ENCODE results near the gene COBLL1.

Gene COBLL1

DNA sequence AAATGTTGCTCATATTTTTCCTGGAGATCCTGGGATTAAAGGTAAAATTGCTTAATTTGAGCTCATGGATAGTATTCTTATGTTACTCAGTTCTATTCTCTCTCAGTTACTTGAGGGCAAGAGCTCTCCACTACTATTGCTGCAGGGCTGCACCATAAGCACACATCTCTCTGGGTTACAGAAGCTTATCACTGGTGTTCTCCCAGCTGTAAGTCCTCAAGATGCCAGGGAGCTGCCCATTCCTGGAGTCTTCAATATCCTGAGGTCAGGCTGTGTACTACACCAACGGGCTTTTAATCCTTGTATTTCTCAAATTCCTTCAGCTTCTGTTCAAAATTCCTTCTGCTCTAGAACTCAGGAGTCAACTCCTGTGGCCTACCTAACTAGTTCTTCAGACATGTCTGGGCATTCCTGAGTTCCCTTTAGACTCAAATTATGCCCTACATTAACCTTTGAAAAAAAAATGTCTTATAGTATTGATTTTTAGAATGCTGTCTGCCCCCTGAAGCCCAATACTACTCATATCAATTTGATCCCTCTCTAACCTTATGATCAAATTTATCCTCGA lies 17.7 kb upstream of the COBLL1 start:
- DNase-seq (ENCODE audit: low read depth, low spot score), result no peak
- in situ Hi-C loops (cut with HindIII; ENCODE audit: low sequenced_read_pairs), result no loop called here
- TF ChIP-seq, protein P1, sequence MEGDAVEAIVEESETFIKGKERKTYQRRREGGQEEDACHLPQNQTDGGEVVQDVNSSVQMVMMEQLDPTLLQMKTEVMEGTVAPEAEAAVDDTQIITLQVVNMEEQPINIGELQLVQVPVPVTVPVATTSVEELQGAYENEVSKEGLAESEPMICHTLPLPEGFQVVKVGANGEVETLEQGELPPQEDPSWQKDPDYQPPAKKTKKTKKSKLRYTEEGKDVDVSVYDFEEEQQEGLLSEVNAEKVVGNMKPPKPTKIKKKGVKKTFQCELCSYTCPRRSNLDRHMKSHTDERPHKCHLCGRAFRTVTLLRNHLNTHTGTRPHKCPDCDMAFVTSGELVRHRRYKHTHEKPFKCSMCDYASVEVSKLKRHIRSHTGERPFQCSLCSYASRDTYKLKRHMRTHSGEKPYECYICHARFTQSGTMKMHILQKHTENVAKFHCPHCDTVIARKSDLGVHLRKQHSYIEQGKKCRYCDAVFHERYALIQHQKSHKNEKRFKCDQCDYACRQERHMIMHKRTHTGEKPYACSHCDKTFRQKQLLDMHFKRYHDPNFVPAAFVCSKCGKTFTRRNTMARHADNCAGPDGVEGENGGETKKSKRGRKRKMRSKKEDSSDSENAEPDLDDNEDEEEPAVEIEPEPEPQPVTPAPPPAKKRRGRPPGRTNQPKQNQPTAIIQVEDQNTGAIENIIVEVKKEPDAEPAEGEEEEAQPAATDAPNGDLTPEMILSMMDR (IDR thresholded peaks at IDR 0.05; ENCODE audit: low read depth, low read length), result no peak
- H3K4me3 ChIP-seq (ENCODE audit: low read depth, low read length), result no peak overlapping the region

DNA sequence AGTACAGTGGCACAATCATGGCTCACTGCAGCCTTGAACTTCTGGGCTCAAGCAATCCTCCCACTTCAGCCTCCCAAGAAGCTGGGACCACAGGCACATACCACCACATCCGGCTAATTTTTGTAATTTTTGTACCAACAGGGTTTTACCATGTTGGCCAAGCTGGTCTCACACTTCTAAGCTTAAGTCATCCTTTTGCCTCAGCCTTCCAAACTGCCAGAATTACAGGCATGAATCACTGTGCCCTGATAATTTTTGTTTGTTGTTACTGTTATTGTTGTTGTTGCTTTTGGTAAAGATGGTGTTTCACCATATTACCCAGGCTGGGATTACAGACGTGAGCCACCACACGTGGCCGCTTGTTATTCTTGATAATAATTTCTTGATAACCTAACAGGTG lies 10.5 kb upstream of the COBLL1 start:
- DNase-seq (ENCODE audit: low read depth, low spot score), result no peak
- in situ Hi-C loops (cut with HindIII; ENCODE audit: low sequenced_read_pairs), result no loop called here
- no peak overlapping the region for H3K4me3 ChIP-seq (ENCODE audit: low read depth, low read length)
- TF ChIP-seq, protein P1 (IDR thresholded peaks at IDR 0.05; ENCODE audit: low read depth, low read length), result no peak

DNA sequence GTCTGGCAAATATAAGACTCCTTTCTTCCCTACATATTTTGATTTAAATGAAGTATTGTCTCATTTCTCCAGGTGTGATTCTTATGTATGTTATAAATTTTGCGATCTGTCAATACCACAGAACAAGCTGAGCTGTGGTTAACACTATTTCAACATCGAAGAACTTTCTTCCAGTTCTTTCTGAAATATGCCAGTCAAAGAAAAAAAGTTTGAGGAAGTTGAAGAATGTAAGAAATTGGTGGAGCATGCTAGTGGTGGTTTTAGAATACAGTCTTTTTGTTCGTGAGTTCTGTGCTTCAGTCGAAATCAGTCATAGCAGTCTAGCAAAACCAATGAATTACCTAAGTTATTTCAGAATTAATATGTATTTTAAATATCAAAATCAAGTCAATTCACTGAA lies 8.6 kb upstream of the COBLL1 start:
- no peak for DNase-seq (ENCODE audit: low read depth, low spot score)
- in situ Hi-C loops (cut with HindIII; ENCODE audit: low sequenced_read_pairs), result no loop called here
- no peak overlapping the region for H3K4me3 ChIP-seq (ENCODE audit: low read depth, low read length)
- TF ChIP-seq, protein P1 (IDR thresholded peaks at IDR 0.05; ENCODE audit: low read depth, low read length), result no peak

DNA sequence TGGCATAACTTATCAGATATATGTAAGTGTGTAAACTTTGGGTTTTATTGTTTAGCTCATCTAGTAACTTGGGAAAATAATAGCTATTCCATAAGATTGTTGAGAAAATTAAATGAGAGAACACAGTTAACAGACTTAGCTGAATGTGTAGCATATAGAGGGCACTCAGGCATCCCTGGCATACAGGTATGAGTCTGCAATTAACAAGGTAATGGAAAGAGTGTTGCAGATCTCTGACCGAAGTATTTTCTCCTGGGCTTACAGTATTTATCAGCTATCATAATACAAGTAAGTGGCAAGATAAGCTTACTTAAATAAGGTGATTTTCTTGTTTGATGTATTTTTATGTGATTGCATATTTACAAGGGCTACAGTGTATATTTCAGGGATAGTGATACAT lies 7.9 kb upstream of the COBLL1 start:
- TF ChIP-seq, protein P1 (IDR thresholded peaks at IDR 0.05; ENCODE audit: low read depth, low read length), result no peak
- no peak for DNase-seq (ENCODE audit: low read depth, low spot score)
- in situ Hi-C loops (cut with HindIII; ENCODE audit: low sequenced_read_pairs), result no loop called here

DNA sequence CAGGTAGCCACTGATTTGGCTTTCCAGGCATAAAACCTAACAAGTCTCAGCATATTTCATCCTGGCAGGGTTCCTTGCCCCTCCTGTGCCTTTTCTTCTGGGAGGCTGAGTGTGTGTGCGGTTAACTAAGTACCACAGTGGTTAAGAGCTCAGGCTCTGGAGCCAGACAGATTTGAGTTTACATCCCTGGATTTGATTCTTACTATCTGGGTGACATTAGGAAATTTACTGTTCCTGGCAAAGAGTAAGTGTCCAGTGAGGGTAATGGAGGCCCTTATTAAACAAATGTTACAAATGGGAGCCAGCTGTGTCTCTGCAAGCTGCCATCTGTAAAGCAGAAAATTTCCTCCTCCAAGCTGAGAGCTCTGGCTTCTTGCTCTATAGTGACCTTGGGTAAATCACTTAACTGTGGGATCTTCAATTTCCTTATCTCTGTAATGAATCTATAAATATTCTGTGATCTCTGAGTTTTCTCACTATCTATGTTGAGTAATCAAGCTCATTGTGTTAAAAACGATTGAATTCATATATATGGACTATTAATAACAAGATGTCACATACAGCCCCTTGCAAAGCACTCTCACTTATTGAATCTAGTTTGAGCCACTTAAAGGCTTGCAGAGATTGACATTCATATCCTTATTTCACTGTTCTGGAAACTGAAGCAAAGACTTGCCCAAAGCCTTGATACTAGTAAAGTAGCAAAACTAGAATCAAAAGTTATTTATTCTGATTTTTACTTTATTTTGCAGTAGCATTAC lies 6.5 kb upstream of the COBLL1 start:
- TF ChIP-seq, protein P1 (IDR thresholded peaks at IDR 0.05; ENCODE audit: low read depth, low read length), result no peak
- no peak for DNase-seq (ENCODE audit: low read depth, low spot score)
- H3K4me3 ChIP-seq (ENCODE audit: low read depth, low read length), result no peak overlapping the region
- in situ Hi-C loops (cut with HindIII; ENCODE audit: low sequenced_read_pairs), result no loop called here

More for the DNA sequence above, 7.9 kb upstream of the COBLL1 start:
- no peak overlapping the region for H3K4me3 ChIP-seq (ENCODE audit: low read depth, low read length)

DNA sequence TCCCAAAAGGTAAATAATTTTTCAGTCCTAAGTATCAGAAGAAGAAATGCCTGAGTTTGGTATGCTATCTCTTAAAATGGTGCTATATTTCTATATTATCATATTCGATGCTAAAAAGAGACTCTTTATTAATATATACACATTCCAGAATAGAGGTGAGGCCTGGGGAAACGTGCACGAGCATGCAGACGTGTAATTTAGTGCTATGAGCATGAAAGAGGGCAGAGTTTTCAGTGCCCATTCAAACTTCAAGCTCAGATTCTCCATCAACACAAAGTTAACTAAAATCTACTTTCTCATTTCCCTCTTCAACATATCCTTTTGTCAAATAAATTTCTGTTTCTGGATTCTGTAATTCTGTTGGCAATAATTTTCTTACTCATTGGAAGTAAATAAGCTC lies 5.7 kb upstream of the COBLL1 start:
- in situ Hi-C loops (cut with HindIII; ENCODE audit: low sequenced_read_pairs), result no loop called here
- DNase-seq (ENCODE audit: low read depth, low spot score), result no peak
- TF ChIP-seq, protein P1 (IDR thresholded peaks at IDR 0.05; ENCODE audit: low read depth, low read length), result no peak
- H3K4me3 ChIP-seq (ENCODE audit: low read depth, low read length), result no peak overlapping the region
